ENCODE measurements around the gene C17orf100.

C17orf100 gene

GRCh38 chr17:6701719-6702118 lies 50.2 kb downstream of the C17orf100 start:
- H3K4me1 ChIP-seq = 0 out of 2 replicates have a peak, but pooled peaks cover 6% of the 10 kb centered on the region

DNA sequence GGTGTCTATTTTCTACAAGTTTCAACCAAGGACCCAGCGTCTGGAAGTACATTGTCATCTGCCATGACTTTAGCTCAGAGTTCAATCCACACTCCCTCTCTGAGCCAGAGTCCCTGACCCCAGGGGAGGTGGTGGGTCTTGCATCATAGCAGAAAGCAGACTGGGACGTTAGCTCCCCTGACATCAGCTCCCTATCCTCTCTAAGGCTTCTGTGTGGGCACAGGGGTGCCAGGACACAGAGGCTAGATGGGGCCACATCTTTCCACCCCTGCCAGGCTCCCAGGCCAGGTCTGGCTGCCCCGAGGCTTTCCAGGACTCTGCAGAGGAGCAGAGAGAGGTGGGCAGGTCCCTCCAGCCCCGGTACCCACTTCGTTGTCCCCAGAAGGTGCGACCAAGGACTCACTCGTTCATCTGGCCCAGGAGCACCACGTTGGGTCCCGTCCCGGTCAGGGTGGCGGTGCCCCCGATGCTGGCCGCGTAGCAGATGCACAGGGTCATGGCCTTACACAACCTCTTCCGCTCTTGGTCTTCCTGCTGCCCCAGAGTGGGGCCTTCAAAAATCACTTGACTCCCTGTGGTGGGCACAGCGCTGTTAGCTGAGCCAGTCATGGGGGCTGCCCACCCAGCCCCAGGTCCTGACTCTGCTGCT lies 51.1 kb downstream of the C17orf100 start:
- no peak for TF ChIP-seq Cebpa-rat (IDR thresholded peaks at IDR 0.05)
- Histone ChIP-seq H3K9ac (no peak overlapping the region), H3K4me2 (no peak overlapping the region), H3K4me3 (no peak overlapping the region), H3K27ac (no peak overlapping the region), H3K27me3 (no peaks in the 10 kb centered on the region), H4K20me1 (no peaks in the 10 kb centered on the region), H3K4me1 (0 out of 2 replicates have a peak, but pooled peaks cover 6% of the 10 kb centered on the region), H3K36me3 (no peaks in the 10 kb centered on the region), H3K9me3 (no peaks in the 10 kb centered on the region)

More at GRCh38 chr17:6701719-6702118, 50.2 kb downstream of the C17orf100 start:
- no peak for TF ChIP-seq Cebpa-rat (IDR thresholded peaks at IDR 0.05)
- Histone ChIP-seq H3K4me3 (no peak overlapping the region), H3K27ac (no peak overlapping the region), H4K20me1 (no peaks in the 10 kb centered on the region), H3K9me3 (no peaks in the 10 kb centered on the region), H3K27me3 (no peaks in the 10 kb centered on the region), H3K4me2 (peak overlapping the region; percentile 36; the same call in 1 of the 2 replicates), H3K36me3 (no peaks in the 10 kb centered on the region), H3K9ac (no peak overlapping the region)

Measured in BLaER1 (cell line).